Endometrium (tissue), 2 donors: ENCODE results near the gene DDR2.
A peak's percentile ranks its signal among the peaks of the same experiment; 100 is the strongest.
"Not testable (repeated sequence)": the region's sequence is repeated elsewhere in the genome, so short reads cannot be mapped to it uniquely, and the experiment has no call there.

Source experiments
- FAIRE-seq: peaks from 2 replicates; lab custom pipeline; 2012; peaks lifted over from hg19 to GRCh38; lab: Jason Lieb, UNC
- donor health status: control.
- donor health status: control.

Gene DDR2

GRCh38 chr1:162632217-162632666 is at the start of gene DDR2:
Gene DDR2 (plus strand): TSS chr1:162632464. CDS start chr1:162719064, 86,600 bp downstream.
- peak; percentile 91 for FAIRE-seq

- not testable (repeated sequence) for FAIRE-seq
These were observed 49.4 kb upstream of the DDR2 start for GRCh38 chr1:162582901-162583300.

GRCh38 chr1:162585101-162585500 is 47.2 kb upstream of the DDR2 start:
- not testable (repeated sequence) for FAIRE-seq

- FAIRE-seq, result no peak
These were observed 44.9 kb upstream of the DDR2 start for GRCh38 chr1:162587347-162587746.

- FAIRE-seq, result no peak
These were observed 44.5 kb upstream of the DDR2 start for GRCh38 chr1:162587761-162588260.

GRCh38 chr1:162590101-162590500 is 42.2 kb upstream of the DDR2 start:
- no peak for FAIRE-seq

- FAIRE-seq, result no peak
These were observed 41.6 kb upstream of the DDR2 start for GRCh38 chr1:162590686-162591085.

GRCh38 chr1:162596514-162597170 is 35.6 kb upstream of the DDR2 start:
- FAIRE-seq, result no peak

- FAIRE-seq, result no peak
These were observed 32.8 kb upstream of the DDR2 start for GRCh38 chr1:162599451-162599850.

- not testable (repeated sequence) for FAIRE-seq
These were observed 29.1 kb upstream of the DDR2 start for GRCh38 chr1:162603117-162603516.

GRCh38 chr1:162605225-162605927 is 26.9 kb upstream of the DDR2 start:
- no peak for FAIRE-seq

- FAIRE-seq, result no peak
These were observed 23.0 kb upstream of the DDR2 start for GRCh38 chr1:162609306-162609705.

- no peak for FAIRE-seq
These were observed 19.5 kb upstream of the DDR2 start for GRCh38 chr1:162612606-162613400.

GRCh38 chr1:162616848-162617247 is 15.4 kb upstream of the DDR2 start:
- no peak for FAIRE-seq

- no peak for FAIRE-seq
These were observed 14.8 kb upstream of the DDR2 start for GRCh38 chr1:162617513-162617912.

- no peak for FAIRE-seq
These were observed 13.2 kb upstream of the DDR2 start for GRCh38 chr1:162619076-162619475.

GRCh38 chr1:162621256-162621655 is 11.0 kb upstream of the DDR2 start:
- no peak for FAIRE-seq

GRCh38 chr1:162625679-162626078 is 6.6 kb upstream of the DDR2 start:
- no peak for FAIRE-seq

GRCh38 chr1:162626094-162626493 is 6.2 kb upstream of the DDR2 start:
- FAIRE-seq, result no peak

- FAIRE-seq, result no peak
These were observed 5.5 kb upstream of the DDR2 start for GRCh38 chr1:162626761-162627160.

GRCh38 chr1:162627662-162628296 is 4.5 kb upstream of the DDR2 start:
- FAIRE-seq, result no peak

GRCh38 chr1:162629077-162629627 is 3.1 kb upstream of the DDR2 start:
- no peak for FAIRE-seq
